CD14-positive monocyte (primary cell): ENCODE data around the gene COX10. TPM values are rescaled to one million over a fixed set of nuclear protein-coding genes. Genes with fewer than 3 reads are reported as not detected.
"Not testable (repeated sequence)": the region's sequence is repeated elsewhere in the genome, so short reads cannot be mapped to it uniquely, and the experiment has no call there.

ENCODE experiments used
- DNase-seq, 3 donors: peaks; one replicate each; pipeline ENCODE4 v3.0.0-alpha.2; 2011 to 2022
- H2AFZ ChIP-seq: 2 replicates; pipeline ENCODE4 v1.6.0; 2012; ENCODE audit warnings: mild to moderate bottlenecking, low read depth, low read length, inconsistent platforms; ENCODE audit not compliant: insufficient read depth, poor library complexity, severe bottlenecking
- H3K27ac ChIP-seq, 2 donors: 1 replicate in 1 of 2; 2 replicates in 1 of 2; pipeline ENCODE4 v1.5.1; 2012 to 2013; ENCODE audit warnings: low read length in 2 of 2, control low read depth in 1 of 2, inconsistent platforms in 1 of 2, low read depth in 1 of 2, mild to moderate bottlenecking in 1 of 2
- H3K27me3 ChIP-seq, 2 donors: one replicate each; pipeline versions ENCODE4 v1.6.0 to v1.6.1; 2011 to 2013; ENCODE audit warnings: low read length in 2 of 2; ENCODE audit not compliant: control insufficient read depth in 2 of 2, insufficient read depth in 2 of 2
- H3K36me3 ChIP-seq, 2 donors: replicated peaks in 1 of 2; 1 replicate in 1 of 2; 2 replicates in 1 of 2; pipeline versions ENCODE4 v1.5.1 to v1.6.1; 2012 to 2013; ENCODE audit warnings: low read length in 2 of 2, control low read depth in 1 of 2, inconsistent platforms in 1 of 2, mild to moderate bottlenecking in 1 of 2; ENCODE audit not compliant: insufficient read depth in 2 of 2, control insufficient read depth in 1 of 2
- H3K4me1 ChIP-seq, 2 donors: 1 replicate in 1 of 2; 2 replicates in 1 of 2; pipeline versions ENCODE4 v1.5.1 to v1.6.1; 2012 to 2013; ENCODE audit warnings: low read length in 2 of 2, control low read depth in 1 of 2, inconsistent platforms in 1 of 2, mild to moderate bottlenecking in 1 of 2, moderate library complexity in 1 of 2; ENCODE audit not compliant: insufficient read depth in 2 of 2, control insufficient read depth in 1 of 2
- H3K4me2 ChIP-seq: replicated peaks from 2 replicates; pipeline ENCODE3; 2012; ENCODE audit warnings: low read length, moderate library complexity, mild to moderate bottlenecking; ENCODE audit not compliant: poor library complexity, severe bottlenecking; ENCODE audit errors: extremely low read depth
- H3K4me3 ChIP-seq, 3 experiments: fragments of 200-600 bp in 1 of 3; sonication (generic) in 1 of 3; replicated peaks in 1 of 3; 1 replicate in 2 of 3; 2 replicates in 1 of 3; pipeline ENCODE4 v1.5.1; 2011 to 2013; ENCODE audit warnings: low read length in 3 of 3, mild to moderate bottlenecking in 3 of 3, control low read depth in 2 of 3, low read depth in 2 of 3, inconsistent platforms in 1 of 3, moderate library complexity in 1 of 3
- H3K79me2 ChIP-seq: 2 replicates; pipeline ENCODE4 v1.6.0; 2012; ENCODE audit warnings: mild to moderate bottlenecking, control low read depth, inconsistent platforms, low read length, moderate library complexity; ENCODE audit not compliant: insufficient read depth
- H3K9ac ChIP-seq: 2 replicates; pipeline ENCODE4 v1.6.0; 2017; ENCODE audit warnings: low read length, mild to moderate bottlenecking; ENCODE audit not compliant: insufficient read depth, poor library complexity, severe bottlenecking
- H3K9me3 ChIP-seq, 2 donors: replicated peaks in 1 of 2; 1 replicate in 1 of 2; 2 replicates in 1 of 2; pipeline versions ENCODE4 v1.5.1 to v1.6.1; 2012 to 2013; ENCODE audit warnings: low read length in 2 of 2, control low read depth in 1 of 2; ENCODE audit not compliant: control insufficient read depth in 1 of 2, insufficient read depth in 1 of 2
- H4K20me1 ChIP-seq: 2 replicates; pipeline ENCODE4 v1.6.0; 2012; ENCODE audit warnings: mild to moderate bottlenecking, low read length, control low read depth, moderate library complexity; ENCODE audit not compliant: insufficient read depth
- H3K27ac Mint-ChIP-seq, 7 donors: one replicate each; pipeline ENCODE4 v1.8.0; 2020; ENCODE audit warnings: mild to moderate bottlenecking in 7 of 7, mixed read lengths in 7 of 7, moderate library complexity in 6 of 7, inconsistent platforms in 2 of 7
- H3K27me3 Mint-ChIP-seq, 3 donors: one replicate each; pipeline ENCODE4 v1.8.0; 2021 to 2022; ENCODE audit warnings: low read depth in 3 of 3, mild to moderate bottlenecking in 3 of 3, mixed read lengths in 3 of 3, moderate library complexity in 3 of 3, inconsistent platforms in 1 of 3
- H3K36me3 Mint-ChIP-seq, 2 donors: one replicate each; pipeline ENCODE4 v1.8.0; 2020; ENCODE audit warnings: mixed read lengths in 2 of 2, inconsistent platforms in 1 of 2, mild to moderate bottlenecking in 1 of 2
- H3K4me1 Mint-ChIP-seq: one replicate; pipeline ENCODE4 v1.8.0; 2020; ENCODE audit warnings: mild to moderate bottlenecking, mixed read lengths
- H3K4me3 Mint-ChIP-seq, 2 donors: one replicate each; pipeline ENCODE4 v1.8.0; 2020; ENCODE audit warnings: mild to moderate bottlenecking in 2 of 2, mixed read lengths in 2 of 2, moderate library complexity in 1 of 2
- H3K9me3 Mint-ChIP-seq, 7 donors: one replicate each; pipeline ENCODE4 v1.8.0; 2020 to 2022; ENCODE audit warnings: mixed read lengths in 7 of 7, mild to moderate bottlenecking in 6 of 7, moderate library complexity in 6 of 7, inconsistent platforms in 2 of 7
- WGBS: methylation state at CpG from one replicate; pipeline ENCODE4 v1.1.5; 2013; ENCODE audit warnings: missing lambda C conversion rate; ENCODE audit not compliant: insufficient coverage; 5-methylcytosine and 5-hydroxymethylcytosine counted together
- intact Hi-C, 2 donors: fragments of 100-400 bp; cut with micrococcal nuclease; formaldehyde crosslinking; loops; one replicate each; pipeline versions ENCODE4 v1.15.0 to v1.15.1; 2023
- polyA plus RNA-seq, 3 donors: library from polyadenylated mRNA; depleted of rRNA in 1 of 3; unstranded in 2 of 3; stranded (reverse) in 1 of 3; fragments of 300-500 nt in 2 of 3; fragments of >200 nt in 1 of 3; fragmentation: Illumina TruSeq in 2 of 3; gene quantifications; 1 replicate in 2 of 3; 2 replicates in 1 of 3; pipeline ENCODE4 v1.2.3, GENCODE V29; 2012 to 2021
- TF ChIP-seq, protein P1 (sequence below): fragments of 200-600 bp; IDR thresholded peaks from one replicate; pipeline ENCODE4 v1.8.0; 2022; ENCODE audit warnings: antibody characterized with exemption, mild to moderate bottlenecking

Gene COX10
- polyA plus RNA-seq, 3 donors: 8.2 to 15.2 (median 11.3) TPM

DNA sequence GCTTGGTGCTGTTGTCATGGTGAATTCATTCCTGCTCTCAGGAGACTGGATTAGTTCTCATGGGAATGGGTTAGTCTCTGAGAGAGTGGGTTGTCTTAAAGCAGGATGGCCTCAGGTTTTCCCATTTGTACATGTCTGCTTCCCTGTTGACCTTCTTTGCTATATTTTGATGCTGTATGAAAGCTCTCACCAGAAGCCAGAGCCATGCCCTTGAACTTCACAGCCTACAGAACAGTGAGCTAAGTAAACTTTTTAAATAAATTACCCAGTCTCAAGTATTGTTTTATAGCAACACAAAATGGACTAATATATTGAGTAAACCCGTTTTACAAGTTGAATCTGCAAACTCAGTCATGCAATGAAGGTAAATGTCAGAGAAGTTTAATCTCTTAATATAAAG lies 100.6 kb downstream of the COX10 start:
- no peaks in the 10 kb centered on the region for H3K36me3 ChIP-seq
- H3K27me3 ChIP-seq: no peaks in the 10 kb centered on the region
- H3K9ac ChIP-seq: no peak overlapping the region
- no peaks in the 10 kb centered on the region for H3K27me3 Mint-ChIP-seq
- no peak overlapping the region for H3K4me3 Mint-ChIP-seq
- H3K4me1 Mint-ChIP-seq: no peaks in the 10 kb centered on the region
- intact Hi-C loops: no loop called here
- H3K4me1 ChIP-seq: no peaks in the 10 kb centered on the region
- TF ChIP-seq, protein P1, sequence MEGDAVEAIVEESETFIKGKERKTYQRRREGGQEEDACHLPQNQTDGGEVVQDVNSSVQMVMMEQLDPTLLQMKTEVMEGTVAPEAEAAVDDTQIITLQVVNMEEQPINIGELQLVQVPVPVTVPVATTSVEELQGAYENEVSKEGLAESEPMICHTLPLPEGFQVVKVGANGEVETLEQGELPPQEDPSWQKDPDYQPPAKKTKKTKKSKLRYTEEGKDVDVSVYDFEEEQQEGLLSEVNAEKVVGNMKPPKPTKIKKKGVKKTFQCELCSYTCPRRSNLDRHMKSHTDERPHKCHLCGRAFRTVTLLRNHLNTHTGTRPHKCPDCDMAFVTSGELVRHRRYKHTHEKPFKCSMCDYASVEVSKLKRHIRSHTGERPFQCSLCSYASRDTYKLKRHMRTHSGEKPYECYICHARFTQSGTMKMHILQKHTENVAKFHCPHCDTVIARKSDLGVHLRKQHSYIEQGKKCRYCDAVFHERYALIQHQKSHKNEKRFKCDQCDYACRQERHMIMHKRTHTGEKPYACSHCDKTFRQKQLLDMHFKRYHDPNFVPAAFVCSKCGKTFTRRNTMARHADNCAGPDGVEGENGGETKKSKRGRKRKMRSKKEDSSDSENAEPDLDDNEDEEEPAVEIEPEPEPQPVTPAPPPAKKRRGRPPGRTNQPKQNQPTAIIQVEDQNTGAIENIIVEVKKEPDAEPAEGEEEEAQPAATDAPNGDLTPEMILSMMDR: no peak
- peaks cover 13 to 26% (median 21%) of the 10 kb centered on the region in 7 donors for H3K9me3 Mint-ChIP-seq
- H3K36me3 Mint-ChIP-seq: peaks cover 15 to 19% of the 10 kb centered on the region in 2 donors
- no peak overlapping the region for H3K27ac Mint-ChIP-seq
- no peak for DNase-seq
- no peak overlapping the region for H3K4me2 ChIP-seq
- no peak overlapping the region for H3K27ac ChIP-seq
- no peaks in the 10 kb centered on the region for H4K20me1 ChIP-seq
- H3K9me3 ChIP-seq: peaks cover 16 to 18% of the 10 kb centered on the region in 2 donors
- no peak overlapping the region for H2AFZ ChIP-seq
- H3K79me2 ChIP-seq: no peaks in the 10 kb centered on the region
- no CpG with 5 or more reads among the region's 1 CpG for WGBS
- H3K4me3 ChIP-seq: no peak overlapping the region

DNA sequence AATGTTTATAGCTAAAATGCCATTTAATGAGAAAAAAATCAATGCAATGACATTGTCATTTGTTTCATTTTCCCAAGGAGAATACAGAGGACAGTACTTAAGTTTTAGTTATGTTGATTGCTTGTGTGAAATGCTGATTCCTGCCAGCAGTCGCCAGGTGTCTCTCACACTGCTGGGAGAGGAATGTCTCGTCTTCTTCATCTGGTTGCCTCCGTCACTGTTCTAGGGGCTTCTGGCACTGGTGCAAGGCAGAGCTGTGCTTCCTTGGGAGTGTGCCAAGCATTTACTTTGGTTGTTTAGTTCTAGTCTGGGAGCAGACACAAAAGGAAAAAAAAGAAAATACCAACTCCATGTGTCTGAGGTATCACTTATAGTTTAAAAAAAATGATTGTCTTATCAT lies 107.7 kb downstream of the COX10 start:
- no CpG with 5 or more reads among the region's 3 CpGs for WGBS
- H4K20me1 ChIP-seq, H3K4me1 Mint-ChIP-seq, H3K9me3 Mint-ChIP-seq, H3K27me3 ChIP-seq, H3K36me3 Mint-ChIP-seq, H3K9ac ChIP-seq, intact Hi-C loops, H3K27ac Mint-ChIP-seq, H3K79me2 ChIP-seq, H3K4me1 ChIP-seq, H3K9me3 ChIP-seq, H3K4me3 Mint-ChIP-seq, H3K27ac ChIP-seq, H3K36me3 ChIP-seq, H3K27me3 Mint-ChIP-seq, DNase-seq, H3K4me3 ChIP-seq, H3K4me2 ChIP-seq, H2AFZ ChIP-seq: not testable (repeated sequence)

DNA sequence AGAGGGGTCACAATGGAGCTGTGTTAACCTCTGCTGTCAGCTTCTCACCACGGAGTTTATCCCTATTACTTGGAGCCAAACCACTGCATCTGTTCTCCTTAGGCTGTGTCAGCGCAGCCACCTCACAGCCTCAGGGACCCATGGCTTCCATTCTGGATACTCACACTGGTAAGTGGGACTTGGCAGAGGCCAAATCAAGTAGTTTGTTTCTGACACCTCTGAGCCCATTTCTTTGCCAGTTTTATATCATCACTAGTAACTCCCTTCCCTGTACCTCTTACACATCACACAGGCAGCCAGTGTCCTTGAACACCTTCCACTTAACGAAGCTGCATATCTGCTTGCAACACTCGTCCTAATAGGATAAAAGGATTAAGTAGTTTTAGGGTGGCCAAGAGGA lies 108.5 kb downstream of the COX10 start:
- DNase-seq, H3K36me3 ChIP-seq, H3K9me3 ChIP-seq, H3K9ac ChIP-seq, H4K20me1 ChIP-seq, H3K27me3 Mint-ChIP-seq, H3K4me3 Mint-ChIP-seq, H3K27me3 ChIP-seq, H3K4me3 ChIP-seq, H3K4me1 ChIP-seq, H3K36me3 Mint-ChIP-seq, H2AFZ ChIP-seq, intact Hi-C loops, H3K4me1 Mint-ChIP-seq, H3K27ac ChIP-seq, H3K9me3 Mint-ChIP-seq, H3K79me2 ChIP-seq, H3K27ac Mint-ChIP-seq, H3K4me2 ChIP-seq: not testable (repeated sequence)
- no CpG with 5 or more reads among the region's 4 CpGs for WGBS

DNA sequence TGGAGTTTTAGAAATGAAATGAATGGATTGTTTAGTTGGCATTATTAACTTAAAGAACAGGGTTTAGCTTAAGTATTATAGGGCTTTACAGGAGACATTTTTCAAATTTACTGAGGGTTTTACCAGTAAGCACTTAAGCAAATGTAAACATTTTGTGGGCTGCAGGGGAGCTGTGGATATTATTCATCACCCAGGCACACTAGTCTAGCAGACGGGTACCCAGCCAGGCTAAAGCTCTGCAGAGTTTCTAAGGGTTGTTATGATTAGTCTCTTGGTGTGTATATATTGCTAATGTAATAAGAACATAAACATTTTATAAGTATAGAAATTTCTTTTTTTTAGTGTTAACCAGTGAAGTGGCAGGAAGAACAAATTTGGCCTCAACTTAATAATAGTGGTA lies 110.6 kb downstream of the COX10 start:
- H3K27me3 ChIP-seq, H3K27ac Mint-ChIP-seq, H3K27me3 Mint-ChIP-seq, H3K4me1 Mint-ChIP-seq, H3K79me2 ChIP-seq, H3K4me3 ChIP-seq, DNase-seq, H3K9me3 Mint-ChIP-seq, H3K9ac ChIP-seq, H3K27ac ChIP-seq, H3K4me3 Mint-ChIP-seq, H3K36me3 ChIP-seq, H4K20me1 ChIP-seq, intact Hi-C loops, H3K9me3 ChIP-seq, H3K36me3 Mint-ChIP-seq, H3K4me1 ChIP-seq, H2AFZ ChIP-seq, H3K4me2 ChIP-seq: not testable (repeated sequence)
- no CpG with 5 or more reads among the region's 1 CpG for WGBS
